ENCODE results near the gene EZR.

EZR gene

DNA sequence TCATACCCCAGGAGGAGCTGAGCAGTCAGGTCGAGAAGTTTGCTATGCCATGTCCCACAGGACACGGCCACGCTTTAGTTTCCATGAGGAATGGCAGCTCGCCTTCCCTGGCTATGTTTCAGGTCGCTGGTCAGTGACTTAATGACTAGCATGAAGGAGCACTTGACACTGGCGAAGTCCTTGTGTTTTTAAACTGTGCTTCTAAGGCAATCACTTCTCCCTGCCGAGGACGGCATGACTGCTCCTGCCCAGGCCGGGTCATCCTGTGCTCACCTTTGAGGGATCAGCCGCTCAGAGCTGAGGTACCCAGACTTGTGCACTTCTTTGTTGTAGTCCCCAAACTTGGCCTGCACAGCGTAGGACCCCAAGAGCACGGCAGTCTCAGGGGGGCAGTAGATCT lies 34.1 kb downstream of the EZR start:
- no peaks in the 10 kb centered on the region for H3K27me3 ChIP-seq (ENCODE audit: insufficient read depth, poor library complexity, severe bottlenecking)
- H3K27ac ChIP-seq (replicated peaks) = no peak overlapping the region
- TF ChIP-seq REST (IDR thresholded peaks at IDR 0.05; ENCODE audit: insufficient replicate concordance, low read depth) (no peak), POLR2AphosphoS5 (IDR thresholded peaks at IDR 0.05; ENCODE audit: low read depth) (no peak), SPI1 (IDR thresholded peaks at IDR 0.05; ENCODE audit: borderline replicate concordance, low read depth) (no peak), GABPA (IDR thresholded peaks at IDR 0.05; ENCODE audit: low read depth) (no peak)
- TF ChIP-seq, protein P1, sequence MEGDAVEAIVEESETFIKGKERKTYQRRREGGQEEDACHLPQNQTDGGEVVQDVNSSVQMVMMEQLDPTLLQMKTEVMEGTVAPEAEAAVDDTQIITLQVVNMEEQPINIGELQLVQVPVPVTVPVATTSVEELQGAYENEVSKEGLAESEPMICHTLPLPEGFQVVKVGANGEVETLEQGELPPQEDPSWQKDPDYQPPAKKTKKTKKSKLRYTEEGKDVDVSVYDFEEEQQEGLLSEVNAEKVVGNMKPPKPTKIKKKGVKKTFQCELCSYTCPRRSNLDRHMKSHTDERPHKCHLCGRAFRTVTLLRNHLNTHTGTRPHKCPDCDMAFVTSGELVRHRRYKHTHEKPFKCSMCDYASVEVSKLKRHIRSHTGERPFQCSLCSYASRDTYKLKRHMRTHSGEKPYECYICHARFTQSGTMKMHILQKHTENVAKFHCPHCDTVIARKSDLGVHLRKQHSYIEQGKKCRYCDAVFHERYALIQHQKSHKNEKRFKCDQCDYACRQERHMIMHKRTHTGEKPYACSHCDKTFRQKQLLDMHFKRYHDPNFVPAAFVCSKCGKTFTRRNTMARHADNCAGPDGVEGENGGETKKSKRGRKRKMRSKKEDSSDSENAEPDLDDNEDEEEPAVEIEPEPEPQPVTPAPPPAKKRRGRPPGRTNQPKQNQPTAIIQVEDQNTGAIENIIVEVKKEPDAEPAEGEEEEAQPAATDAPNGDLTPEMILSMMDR (IDR thresholded peaks at IDR 0.05; ENCODE audit: insufficient read depth, low read length) = no peak
- no peak overlapping the region for H3K4me3 ChIP-seq (replicated peaks; ENCODE audit: insufficient read depth, low read length)
- no peak for DNase-seq (ENCODE audit: low read depth in 1 of 2, low spot score in 1 of 2)

GRCh38 chr6:158784505-158784904 lies 34.7 kb downstream of the EZR start:
- H3K4me3 ChIP-seq (replicated peaks; ENCODE audit: insufficient read depth, low read length) = no peak overlapping the region
- H3K27me3 ChIP-seq (ENCODE audit: insufficient read depth, poor library complexity, severe bottlenecking) = no peaks in the 10 kb centered on the region
- TF ChIP-seq POLR2AphosphoS5 (IDR thresholded peaks at IDR 0.05; ENCODE audit: low read depth) (no peak), GABPA (IDR thresholded peaks at IDR 0.05; ENCODE audit: low read depth) (no peak), REST (IDR thresholded peaks at IDR 0.05; ENCODE audit: insufficient replicate concordance, low read depth) (no peak), SPI1 (IDR thresholded peaks at IDR 0.05; ENCODE audit: borderline replicate concordance, low read depth) (no peak)
- DNase-seq (ENCODE audit: low read depth in 1 of 2, low spot score in 1 of 2) = no peak
- no peak overlapping the region for H3K27ac ChIP-seq (replicated peaks)

GRCh38 chr6:158783851-158784250 lies 35.3 kb downstream of the EZR start:
- H3K4me3 ChIP-seq (replicated peaks; ENCODE audit: insufficient read depth, low read length) = no peak overlapping the region
- TF ChIP-seq POLR2AphosphoS5 (IDR thresholded peaks at IDR 0.05; ENCODE audit: low read depth) (no peak), SPI1 (IDR thresholded peaks at IDR 0.05; ENCODE audit: borderline replicate concordance, low read depth) (no peak), GABPA (IDR thresholded peaks at IDR 0.05; ENCODE audit: low read depth) (no peak), REST (IDR thresholded peaks at IDR 0.05; ENCODE audit: insufficient replicate concordance, low read depth) (no peak)
- TF ChIP-seq, protein P1 (IDR thresholded peaks at IDR 0.05; ENCODE audit: insufficient read depth, low read length) = no peak
- no peak for DNase-seq (ENCODE audit: low read depth in 1 of 2, low spot score in 1 of 2)
- H3K27me3 ChIP-seq (ENCODE audit: insufficient read depth, poor library complexity, severe bottlenecking) = no peaks in the 10 kb centered on the region
- no peak overlapping the region for H3K27ac ChIP-seq (replicated peaks)

DNA sequence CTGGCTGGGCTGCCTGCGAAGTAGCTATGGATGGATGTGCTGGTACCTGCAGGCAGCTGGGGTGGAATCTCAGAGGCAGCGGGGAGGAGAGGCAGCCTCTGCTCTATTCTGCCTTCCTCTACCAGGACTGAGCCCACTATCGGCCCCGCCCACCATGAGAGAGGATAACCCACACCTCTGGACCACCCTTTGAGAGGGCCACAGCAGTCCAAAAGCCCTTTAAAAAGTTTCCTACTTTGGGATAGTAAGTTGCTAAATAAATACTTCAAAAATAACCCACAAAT lies 36.1 kb downstream of the EZR start:
- no peak for TF ChIP-seq SPI1 (IDR thresholded peaks at IDR 0.05; ENCODE audit: borderline replicate concordance, low read depth)
- TF ChIP-seq, protein P1 (IDR thresholded peaks at IDR 0.05; ENCODE audit: insufficient read depth, low read length) = no peak
- TF ChIP-seq REST (IDR thresholded peaks at IDR 0.05; ENCODE audit: insufficient replicate concordance, low read depth) = no peak
- no peak for TF ChIP-seq GABPA (IDR thresholded peaks at IDR 0.05; ENCODE audit: low read depth)
- TF ChIP-seq POLR2AphosphoS5 (IDR thresholded peaks at IDR 0.05; ENCODE audit: low read depth) = no peak
- Histone ChIP-seq H3K27ac (replicated peaks) (no peak overlapping the region), H3K27me3 (ENCODE audit: insufficient read depth, poor library complexity, severe bottlenecking) (no peaks in the 10 kb centered on the region), H3K4me3 (replicated peaks; ENCODE audit: insufficient read depth, low read length) (no peak overlapping the region)
- no peak for DNase-seq (ENCODE audit: low read depth in 1 of 2, low spot score in 1 of 2)

Data from HL-60 (cell line).